Measurements from ENCODE around the gene OGDH.
"Not testable (repeated sequence)": the region's sequence is repeated elsewhere in the genome, so short reads cannot be mapped to it uniquely, and the experiment has no call there.

The OGDH gene

DNA sequence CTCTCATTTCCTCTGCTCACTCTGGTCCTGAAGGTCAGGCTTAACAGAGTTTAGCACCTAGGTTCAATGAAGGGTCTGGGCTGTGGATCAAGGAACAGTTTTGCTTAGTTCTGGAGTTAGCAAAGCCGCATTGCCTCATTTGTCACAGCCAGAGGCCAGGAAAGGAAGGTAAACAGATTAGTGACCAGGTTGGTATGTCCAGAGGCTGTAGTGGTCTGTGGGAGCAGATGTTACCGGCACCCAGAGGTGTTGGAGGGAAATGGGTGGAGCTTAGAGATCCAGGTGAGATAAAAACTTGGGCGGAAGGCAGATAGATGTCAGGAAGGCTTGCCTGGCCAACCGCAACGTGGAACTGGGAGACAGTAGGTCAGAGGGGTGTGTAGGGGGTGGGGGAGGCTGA, 105.6 kb downstream of the OGDH start:
- DNase-seq, result no peak

DNA sequence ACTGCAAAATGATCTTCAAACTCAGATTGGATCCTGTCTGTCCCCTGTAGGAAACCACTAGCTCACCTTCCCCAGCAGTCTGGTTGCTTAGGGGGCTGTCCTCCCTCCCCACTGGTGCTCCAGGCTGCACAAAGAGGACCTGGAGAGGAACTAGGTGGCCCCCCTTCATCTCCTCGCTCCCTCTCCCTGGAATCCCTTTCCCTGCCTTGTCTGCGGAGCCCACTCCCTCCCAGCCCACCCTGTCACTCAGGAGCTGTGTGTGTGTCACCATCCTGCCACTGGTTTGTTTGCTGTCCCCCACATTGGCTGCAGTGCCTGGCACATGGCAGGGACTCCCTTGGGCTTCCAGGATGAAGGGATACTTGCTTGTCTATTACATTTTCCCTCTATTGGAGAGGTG, 106.7 kb downstream of the OGDH start:
- no peak for DNase-seq

DNA sequence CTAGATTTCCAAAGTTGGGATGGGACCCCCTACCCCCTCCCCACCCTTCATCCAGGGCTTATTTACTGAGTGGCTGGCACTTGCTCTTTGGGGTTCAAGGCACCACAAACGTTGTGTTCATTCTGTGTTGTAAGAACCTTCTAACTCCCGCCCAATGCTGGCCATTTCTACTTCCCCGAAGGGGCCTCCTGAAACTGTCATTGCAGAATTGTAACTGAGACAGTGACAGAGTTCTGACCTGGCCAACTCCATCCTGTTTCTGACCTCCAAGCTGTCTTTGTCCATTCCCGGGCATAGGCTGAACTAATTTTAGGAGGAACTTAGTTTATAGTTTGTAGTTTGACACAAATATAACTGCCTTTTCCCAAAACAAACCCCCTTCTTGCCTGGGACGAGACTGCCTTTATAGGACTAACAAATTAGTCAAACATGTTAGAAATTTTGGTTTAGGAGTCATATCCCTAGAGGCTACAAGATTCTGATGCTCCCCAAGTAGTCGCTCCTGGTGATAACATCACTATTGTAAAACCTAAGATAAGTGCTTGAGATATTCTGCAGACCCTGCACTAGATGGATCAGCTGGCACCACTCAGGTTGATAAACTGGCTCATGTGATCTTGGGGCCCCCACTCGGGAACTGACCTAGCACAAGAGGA, 107.4 kb downstream of the OGDH start:
- no peak for DNase-seq

DNA sequence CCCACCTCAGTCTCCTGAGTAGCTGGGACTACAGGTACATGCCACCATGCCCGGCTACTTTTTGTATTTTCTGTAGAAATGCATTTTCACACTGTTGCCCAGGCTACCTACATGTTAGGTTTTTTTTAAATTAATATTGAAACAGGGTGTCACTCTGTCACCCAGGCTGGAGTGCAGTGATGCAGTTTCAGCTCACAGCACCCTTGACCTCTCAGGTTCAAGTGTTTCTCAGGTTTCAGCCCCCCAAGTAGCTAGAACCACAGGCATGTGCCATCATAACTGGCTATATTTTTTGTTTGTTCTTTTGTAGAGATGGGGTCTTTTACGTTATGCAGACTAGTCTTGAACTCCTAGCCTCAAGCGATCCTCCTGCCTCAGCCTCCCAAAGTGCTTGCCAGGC, 109.8 kb downstream of the OGDH start:
- DNase-seq, result no peak

DNA sequence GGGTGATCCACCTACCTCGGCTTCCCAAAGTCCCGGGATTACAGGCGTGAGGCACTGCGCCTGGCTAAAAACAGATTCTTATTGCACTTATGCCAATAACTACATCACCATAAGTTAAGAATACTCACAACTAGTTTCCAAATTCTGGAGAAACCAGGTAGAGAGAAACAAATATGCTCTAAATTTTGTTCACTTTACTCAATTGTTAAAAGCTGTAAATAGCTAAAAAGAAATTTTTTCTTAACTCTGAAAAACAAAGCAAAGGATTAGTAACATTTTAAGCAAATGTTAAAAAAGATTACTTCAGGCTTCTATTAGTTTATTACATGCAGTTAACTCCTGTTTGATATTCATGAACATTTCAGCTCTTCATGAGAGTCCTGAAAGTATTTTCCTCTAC, 113.9 kb downstream of the OGDH start:
- DNase-seq, result no peak

DNA sequence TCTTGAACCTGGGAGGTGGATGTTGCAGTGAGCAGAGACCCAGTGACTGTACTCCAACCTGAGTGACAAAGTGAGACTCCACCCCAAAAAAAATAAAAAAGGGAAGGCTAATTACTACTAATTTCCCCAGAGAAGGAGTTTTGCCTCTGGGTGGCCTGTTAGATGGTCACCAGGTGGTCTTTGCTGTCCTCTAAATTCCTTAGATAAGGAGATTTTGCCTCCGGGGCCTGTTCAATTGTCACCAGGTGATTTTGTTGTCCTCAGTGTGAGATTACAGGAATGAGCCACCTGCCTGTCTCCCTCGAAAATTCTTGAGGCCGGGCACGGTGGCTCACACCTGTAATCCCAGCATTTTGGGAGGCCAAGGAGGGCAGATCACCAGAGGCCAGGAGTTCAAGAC, 117.8 kb downstream of the OGDH start:
- DNase-seq, result no peak

DNA sequence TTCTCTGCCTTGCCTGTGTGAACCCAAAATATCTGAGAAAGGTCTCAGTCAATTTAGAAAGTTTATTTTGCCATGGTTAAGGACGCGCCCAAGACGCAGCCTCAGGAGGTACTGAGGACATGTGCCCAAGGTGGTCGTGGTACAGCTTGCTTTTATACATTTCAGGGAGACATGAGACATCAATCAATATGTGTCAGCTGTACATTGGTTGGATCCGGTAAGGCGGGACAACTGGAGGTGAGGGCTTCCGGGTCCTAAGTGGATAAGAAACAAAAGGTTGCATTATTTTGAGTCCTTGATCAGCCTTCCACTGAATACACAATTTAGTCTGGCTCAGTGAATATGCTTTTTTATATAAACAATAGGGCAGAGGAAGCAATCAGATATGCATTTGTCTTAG, 119.8 kb downstream of the OGDH start:
- not testable (repeated sequence) for DNase-seq

DNA sequence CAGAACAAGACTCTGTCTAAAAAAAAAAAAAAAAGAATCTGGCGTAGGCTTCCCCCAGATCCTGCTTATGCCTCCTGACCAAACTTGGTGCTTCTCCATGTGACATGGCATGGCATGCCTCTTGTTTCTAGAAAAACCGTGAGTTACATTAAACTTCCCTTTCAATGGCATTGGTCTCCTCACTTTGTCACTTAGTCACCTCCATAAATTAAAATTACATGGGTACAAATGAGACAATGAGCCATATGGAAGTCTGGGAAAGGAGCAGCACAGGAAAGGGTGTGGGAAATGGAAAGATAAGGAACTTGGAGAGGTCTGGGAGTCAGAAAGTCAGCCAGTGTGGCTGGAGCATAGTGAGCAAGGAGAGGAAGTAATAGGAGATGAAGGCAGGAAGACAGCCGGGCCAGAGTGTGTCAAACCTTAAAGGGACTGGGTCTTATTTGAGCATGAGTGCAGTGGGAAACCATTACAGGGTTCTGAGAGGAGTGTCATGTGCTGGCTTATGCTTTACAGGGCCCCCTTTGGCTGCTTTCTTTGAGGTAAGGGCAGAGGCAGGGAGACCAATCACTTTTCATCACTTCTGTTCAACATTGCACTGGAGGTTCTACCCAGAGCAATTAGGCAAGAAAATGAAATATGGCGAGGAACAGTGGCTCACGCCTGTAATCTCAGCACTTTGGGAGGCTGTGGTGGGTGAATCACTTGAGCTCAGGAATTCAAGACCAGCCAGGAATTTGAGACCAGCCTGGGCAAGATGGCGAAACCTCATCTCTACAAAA, 120.9 kb downstream of the OGDH start:
- no peak for DNase-seq

DNA sequence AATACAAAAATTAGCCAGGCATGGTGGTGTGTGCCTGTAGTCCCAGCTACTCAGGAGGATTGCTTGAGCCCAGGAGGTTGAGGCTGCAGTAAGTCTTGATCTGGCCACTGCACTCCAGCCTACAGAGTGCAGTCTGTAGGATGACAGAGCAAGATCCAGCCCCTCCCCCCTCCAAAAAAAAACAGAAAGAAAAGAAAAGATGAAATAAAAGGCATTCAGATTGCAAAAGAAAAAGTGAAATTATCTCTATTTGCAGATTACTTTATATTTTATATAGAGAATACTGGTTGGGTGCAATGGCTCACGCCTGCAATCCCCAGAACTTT, 121.5 kb downstream of the OGDH start:
- no peak for DNase-seq

DNA sequence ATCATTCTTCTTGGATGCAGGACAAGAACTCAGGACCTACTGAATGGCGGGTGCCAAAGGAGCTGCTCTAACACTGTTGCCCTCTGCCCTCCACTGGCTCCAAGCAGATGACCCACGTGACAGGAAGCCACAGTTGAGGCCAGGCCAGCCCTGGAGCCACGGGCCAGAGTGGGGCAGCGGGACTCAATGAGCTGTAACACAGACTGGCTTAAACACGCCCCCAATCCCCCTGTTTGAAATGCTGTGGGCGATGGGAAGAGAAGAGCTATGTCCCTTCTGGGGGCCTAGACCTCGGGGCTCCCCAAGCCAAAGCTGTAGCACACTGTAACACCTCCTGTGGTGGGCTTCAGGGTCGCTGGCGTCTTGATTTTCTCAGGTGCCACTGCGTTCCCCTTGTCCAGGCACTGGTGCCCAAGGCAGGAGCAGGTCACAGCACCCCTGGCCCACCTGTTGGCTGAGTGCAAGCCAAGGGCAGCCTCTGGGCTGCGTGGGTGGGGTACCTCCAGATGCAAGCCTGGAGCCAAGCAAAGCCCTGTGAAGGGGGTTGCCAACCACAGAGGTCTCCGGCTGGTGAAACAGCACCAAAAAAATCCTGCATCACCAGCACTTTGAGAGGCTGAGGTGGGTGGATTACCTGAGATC, 123.6 kb downstream of the OGDH start:
- DNase-seq, result no peak

DNA sequence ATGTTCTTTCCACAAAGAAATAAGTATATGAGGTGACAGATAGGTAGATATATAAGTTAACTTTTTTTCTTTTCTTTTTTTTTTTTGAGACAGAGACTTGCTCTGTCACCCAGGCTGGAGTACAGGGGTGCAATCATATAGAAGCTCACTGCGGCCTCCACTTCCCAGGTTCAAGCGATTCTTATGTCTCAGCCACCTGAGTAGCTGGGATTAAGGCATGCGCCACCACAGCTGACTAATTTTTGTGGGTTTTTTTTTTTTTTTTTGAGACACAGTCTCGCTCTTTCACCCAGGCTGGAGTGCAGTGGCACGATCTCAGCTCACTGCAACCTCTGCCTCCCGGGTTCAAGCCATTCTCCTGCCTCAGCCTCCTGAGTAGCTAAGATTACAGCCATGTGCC, 126.5 kb downstream of the OGDH start:
- not testable (repeated sequence) for DNase-seq

DNA sequence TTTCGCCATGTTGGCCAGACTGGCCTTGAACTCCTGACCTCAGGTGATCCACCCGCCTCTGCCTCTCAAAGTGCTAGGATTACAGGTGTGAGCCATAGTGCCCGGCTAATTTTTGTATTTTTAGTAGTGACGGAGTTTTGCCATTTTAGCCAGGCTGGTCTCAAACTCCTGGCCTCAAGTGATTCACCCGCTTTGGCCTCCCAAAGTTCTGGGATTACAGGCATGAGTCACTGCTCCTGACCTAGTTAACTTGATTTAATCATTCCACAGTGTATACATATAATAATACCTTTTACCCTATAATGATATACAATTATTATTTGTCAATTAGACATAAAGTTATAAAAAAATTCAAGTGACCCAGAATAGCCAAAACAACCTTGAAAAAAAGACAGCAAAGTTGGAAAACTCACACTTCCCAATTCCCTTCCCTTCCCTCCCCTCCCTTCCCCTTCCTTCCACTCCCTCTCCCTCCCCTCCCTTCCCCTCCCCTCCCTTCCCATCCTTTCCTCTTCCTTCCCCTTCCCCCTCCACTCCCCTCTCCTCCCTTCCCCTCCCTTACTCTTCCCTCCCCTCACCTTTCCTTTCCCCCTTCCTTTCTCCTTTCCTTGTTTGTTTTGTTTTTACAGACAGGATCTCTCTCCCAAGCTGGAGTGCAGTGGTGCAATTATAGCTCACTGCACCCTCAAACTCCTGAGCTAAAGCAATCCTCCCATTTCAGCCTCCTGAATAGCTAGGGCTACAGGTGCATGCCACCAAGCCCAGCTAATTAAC, 127.5 kb downstream of the OGDH start:
- DNase-seq, result no peak

DNA sequence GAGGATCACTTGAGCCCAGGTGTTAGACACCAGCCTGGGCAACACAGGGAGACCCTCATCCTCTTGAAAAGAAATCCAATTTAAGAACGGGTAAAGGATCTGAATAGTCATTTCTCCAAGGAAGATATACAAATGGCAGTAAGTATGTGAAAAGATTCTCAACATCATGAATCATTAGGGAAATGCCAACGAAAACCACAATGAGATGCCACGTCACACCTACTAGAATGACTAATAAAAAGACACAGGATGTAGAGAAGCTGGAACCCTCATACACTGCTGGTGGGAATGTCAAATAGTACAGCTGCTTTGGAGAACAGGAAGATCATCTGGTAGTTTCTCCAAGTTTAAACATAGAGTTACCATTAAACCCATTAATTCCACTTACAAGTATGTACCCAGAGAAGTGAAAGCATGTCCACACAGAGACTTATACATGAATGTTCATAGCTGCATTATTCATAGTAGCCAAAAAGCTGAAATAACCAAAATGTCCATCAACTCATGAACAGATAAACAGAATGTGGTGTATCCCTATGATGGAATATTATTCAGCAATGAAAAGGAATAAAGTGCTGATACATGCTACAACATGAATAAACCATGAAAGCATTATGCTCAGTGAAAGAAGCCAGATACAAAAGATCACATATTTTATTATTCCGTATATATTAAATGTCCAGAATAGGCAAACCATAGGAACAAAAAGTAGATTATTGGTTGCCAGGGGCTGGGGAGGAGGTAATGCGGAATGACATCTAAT, 129.2 kb downstream of the OGDH start:
- no peak for DNase-seq

DNA sequence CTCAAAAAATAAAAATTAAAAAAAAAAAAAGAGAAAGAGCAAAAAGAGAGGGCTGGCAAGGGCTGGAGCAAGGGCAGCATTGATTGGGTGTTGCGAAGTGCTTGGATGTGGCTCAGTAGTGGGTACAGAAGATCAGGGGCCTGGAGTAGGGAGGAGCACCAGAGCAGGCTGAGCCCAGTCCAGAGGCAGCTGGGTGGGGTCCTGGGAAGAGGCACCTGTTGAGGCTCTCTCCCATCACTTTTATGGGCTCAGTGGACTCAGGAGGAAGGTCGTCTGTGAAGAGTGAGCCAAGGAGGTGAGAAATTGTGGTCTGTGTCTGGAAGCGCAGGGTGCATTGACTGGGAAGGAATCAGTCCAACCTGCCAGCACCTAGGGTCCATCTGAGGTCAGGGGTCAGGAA, 130.5 kb downstream of the OGDH start:
- no peak for DNase-seq

DNA sequence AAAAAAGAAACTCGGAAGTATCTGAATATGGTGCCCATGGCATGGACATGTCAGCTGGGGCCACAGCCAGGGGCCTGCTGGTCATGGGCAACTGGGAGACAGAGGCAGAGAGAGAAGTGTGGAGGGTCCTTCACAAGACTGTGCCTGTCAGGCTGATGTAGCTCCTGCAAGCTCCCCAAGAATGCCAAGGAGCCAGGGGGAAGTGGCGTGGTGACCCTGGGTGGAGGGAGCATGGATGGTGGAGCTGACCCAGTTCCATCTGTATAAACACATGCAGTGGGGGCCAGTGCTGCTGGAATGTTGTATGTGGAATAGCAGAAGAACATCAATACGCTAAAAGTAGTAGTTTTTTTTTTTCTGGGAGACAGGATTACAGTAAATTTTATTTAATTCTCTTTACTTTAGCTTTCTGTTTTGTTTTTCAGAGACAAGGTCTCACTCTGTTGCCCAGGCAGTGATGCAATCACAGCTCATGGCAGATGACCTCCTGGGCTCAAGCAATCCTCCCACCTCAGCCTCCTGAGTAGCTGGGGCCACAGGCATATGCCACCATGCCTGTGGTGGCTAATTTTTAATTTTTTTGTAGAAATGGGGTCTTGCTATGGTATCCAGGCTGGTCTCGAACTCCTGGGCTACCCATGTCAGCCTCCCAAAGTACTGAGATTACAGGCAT, 131.8 kb downstream of the OGDH start:
- no peak for DNase-seq

DNA sequence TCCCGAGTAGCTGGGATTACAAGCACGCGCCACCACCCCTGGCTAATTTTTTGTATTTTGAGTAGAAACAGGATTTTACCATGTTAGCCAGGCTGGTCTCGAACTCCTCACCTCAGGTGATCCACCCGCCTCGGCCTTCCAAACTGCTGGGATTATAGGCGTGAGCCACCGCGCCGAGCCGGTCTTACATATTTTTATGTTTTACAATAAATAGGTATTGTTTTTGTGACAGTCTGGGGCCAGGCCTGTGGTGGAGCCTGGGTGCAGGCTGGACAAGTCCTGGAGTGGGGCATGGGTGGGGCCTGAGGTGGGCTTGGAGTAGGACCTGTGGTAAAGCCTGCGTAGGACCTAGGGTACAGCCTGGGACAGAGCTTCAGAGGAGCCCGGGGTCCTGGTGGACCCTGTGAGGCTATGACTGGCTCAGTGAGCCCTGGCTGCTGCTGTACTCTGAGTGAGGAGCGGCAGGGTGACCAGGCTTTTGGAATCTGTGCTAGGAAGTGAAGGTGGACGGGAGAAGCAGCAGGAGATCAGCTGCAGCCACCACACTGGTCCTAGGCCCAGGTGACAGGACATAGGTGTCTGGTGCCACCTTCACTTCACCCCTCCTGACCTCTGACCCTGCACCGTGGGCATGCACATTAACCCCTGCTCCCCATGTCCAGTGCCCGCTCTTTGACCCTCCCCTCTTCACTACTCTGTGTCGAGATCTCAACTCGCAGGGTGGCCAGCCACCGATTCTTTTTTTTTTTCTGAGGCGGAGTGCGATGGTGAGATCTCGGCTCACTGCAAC, 132.6 kb downstream of the OGDH start:
- no peak for DNase-seq

DNA sequence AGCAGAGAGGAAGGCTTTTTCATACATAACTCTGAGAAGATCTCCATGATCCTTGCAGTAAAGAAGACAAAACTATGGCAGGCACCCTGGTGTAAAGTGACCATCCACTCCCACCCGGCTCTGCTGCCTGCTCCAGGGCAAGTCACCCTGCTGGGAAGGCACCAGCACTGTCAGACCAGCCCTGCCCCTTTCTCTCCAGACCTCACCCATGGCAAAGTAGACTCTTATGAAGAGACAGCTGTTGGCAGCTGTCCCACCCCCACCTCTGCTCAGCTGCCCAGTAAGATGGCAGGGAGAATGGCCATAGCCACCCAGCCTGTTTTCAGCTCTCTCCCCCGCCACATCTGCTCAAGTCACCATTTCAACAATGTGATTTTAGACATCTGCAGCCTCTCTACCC, 133.6 kb downstream of the OGDH start:
- no peak for DNase-seq

DNA sequence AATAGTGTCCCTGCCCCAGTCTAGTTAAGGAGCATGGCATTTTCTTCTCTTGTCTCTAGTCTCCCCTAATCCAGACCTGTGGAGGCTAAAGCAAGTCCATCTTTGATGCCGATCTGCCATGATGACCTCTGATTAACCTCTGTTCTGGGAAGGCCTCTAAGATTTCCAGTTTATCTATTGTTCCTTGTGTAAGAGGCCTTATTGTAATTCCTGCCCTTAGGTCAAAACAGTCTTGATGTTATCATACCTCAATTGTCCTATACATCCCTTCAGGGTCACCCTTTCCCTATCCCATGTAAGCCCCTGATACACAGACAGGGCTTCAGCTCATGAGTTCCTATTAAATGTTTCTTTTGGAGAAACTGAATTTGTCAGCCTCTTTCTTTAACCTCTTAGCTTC, 137.3 kb downstream of the OGDH start:
- no peak for DNase-seq

DNA sequence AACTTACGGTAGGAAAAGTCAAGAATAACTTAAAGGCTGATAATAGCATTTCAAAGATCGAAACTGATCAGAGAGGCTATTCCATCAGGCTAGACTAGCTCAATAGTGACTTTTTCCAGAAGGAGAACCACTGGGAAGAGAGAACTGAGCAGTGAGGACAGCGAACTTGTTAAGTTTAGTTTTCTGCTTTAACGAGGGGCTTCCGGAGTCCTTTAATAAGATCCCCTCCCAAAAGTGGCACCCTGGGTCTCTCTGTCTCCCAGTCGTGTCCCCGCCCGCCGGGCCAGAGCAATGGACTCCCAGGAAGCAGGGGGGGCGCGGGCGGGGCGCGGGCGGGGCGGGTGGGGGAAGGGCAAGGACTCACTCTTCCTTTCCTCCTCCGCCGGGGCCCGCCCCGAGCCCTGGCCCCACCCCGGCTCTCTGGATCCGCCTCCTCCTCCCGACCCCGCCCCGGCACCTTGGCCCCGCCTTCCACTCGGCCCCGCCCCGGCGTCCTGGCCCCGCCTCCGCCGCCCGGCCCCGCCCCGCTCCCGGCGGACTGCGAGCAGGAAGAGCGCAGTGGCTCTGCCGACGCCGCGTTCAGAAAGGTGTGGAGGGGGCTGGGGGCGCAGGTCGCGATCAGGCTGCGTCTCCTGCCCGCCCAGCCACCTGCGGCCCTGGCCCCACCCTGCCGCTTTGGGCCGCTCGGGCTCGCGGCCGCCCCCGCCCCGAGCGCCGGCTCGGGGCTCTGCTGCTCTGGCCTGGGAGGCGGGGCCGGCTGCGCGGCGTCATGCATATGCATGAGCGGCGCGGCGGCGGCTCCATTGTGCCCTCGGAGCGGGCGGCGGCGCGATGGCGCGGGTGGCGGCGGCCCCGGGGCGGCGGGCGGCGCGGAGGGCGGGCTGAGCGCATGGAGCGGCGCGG, 141.9 kb downstream of the OGDH start, which contains the start of gene ZMIZ2:
TSS of gene ZMIZ2 (plus strand) at position 803 of the 903 bp plus-strand sequence. CDS start 7,403 bp downstream, outside the sequence.
- peak; percentile 59 to 92 for DNase-seq

Measured in NCI-H187 (cell line).